SK-N-SH (cell line): Measurements from ENCODE around the gene OR6C4.

Experiments used
- CTCF ChIP-seq: fragments of 200-600 bp; sonication (generic); IDR thresholded peaks from 2 replicates; pipeline ENCODE4 v1.6.1; 2017; ENCODE audit warnings: antibody characterized with exemption, mild to moderate bottlenecking, moderate library complexity
- EP300 ChIP-seq, 2 experiments: IDR thresholded peaks; 2 replicates each; pipeline versions ENCODE4 v1.4.0 to v1.6.1; 2012; ENCODE audit warnings: borderline replicate concordance in 1 of 2, low read depth in 1 of 2, low read length in 1 of 2
- FOXJ3 ChIP-seq: sonication (generic); formaldehyde crosslinking; IDR thresholded peaks from 2 replicates; pipeline ENCODE4 v1.5.1; 2020; ENCODE audit warnings: mild to moderate bottlenecking, missing genetic modification reagents
- MAX ChIP-seq: IDR thresholded peaks from 2 replicates; pipeline ENCODE4 v1.4.0; 2012; ENCODE audit warnings: low read depth
- REST ChIP-seq: IDR thresholded peaks from 2 replicates; pipeline ENCODE4 v1.6.1; 2012; ENCODE audit warnings: mild to moderate bottlenecking, low read depth, low read length, moderate library complexity

- no peak for TF ChIP-seq CTCF
- no peak for TF ChIP-seq REST
- TF ChIP-seq FOXJ3 (CRISPR knock-in tag): no peak
- no peak for TF ChIP-seq EP300 (IDR thresholded peaks at IDR 0.05; ENCODE audit: borderline replicate concordance in 1 of 2, low read depth in 1 of 2, low read length in 1 of 2)
- TF ChIP-seq MAX: no peak
Observed at GRCh38 chr12:55572168-55572567, 22.8 kb downstream of the OR6C4 start, which contains the start of gene OR2AP1.
